H1 (cell line): Measurements from ENCODE around the gene NPS. TPM values are rescaled to one million over a fixed set of nuclear protein-coding genes. Genes with fewer than 3 reads are reported as not detected.

ENCODE experiments used
- CTCF ChIA-PET: fragments of 300-600 bp; sonication (Branson Sonifier 250); formaldehyde crosslinking; loops from one replicate; lab custom pipeline; 2021; ENCODE audit not compliant: partially characterized antibody; lab: Charles Lee
- POLR2A ChIA-PET: fragments of 300-600 bp; sonication (Branson Sonifier 250); formaldehyde crosslinking; loops from one replicate; lab custom pipeline; 2021; ENCODE audit warnings: inconsistent platforms; ENCODE audit not compliant: partially characterized antibody; lab: Charles Lee
- DNase-seq, 2 experiments: peaks; one replicate each; pipeline versions ENCODE4 v3.0.0 to v3.0.0-alpha.2; 2010 to 2022; ENCODE audit warnings: low spot score in 2 of 2, low read depth in 1 of 2, mixed read lengths in 1 of 2
- FAIRE-seq: peaks from 2 replicates; lab custom pipeline; 2011; peaks lifted over from hg19 to GRCh38; lab: Jason Lieb, UNC
- H2AFZ ChIP-seq: 2 replicates; pipeline ENCODE4 v1.8.1; 2012; ENCODE audit warnings: low read length, inconsistent platforms
- H2AK5ac ChIP-seq: 2 replicates; pipeline ENCODE4 v1.6.1; 2013; ENCODE audit warnings: low read depth, low read length
- H2BK120ac ChIP-seq: replicated peaks from 2 replicates; pipeline ENCODE3; 2013; ENCODE audit warnings: low read depth, low read length, inconsistent platforms
- H2BK12ac ChIP-seq: 2 replicates; pipeline ENCODE4 v1.6.1; 2013; ENCODE audit warnings: low read depth, low read length
- H2BK15ac ChIP-seq: 2 replicates; pipeline ENCODE4 v1.6.1; 2013; ENCODE audit warnings: low read length
- H2BK20ac ChIP-seq: 2 replicates; pipeline ENCODE4 v1.6.1; 2013; ENCODE audit warnings: low read length
- H2BK5ac ChIP-seq: 2 replicates; pipeline ENCODE4 v1.6.1; 2013; ENCODE audit warnings: low read depth, low read length
- H3K14ac ChIP-seq: 2 replicates; pipeline ENCODE4 v1.6.1; 2013; ENCODE audit warnings: inconsistent platforms; ENCODE audit not compliant: insufficient read length
- H3K18ac ChIP-seq: 2 replicates; pipeline ENCODE4 v1.6.1; 2013; ENCODE audit warnings: low read length; ENCODE audit errors: extremely low read depth
- H3K23ac ChIP-seq: 2 replicates; pipeline ENCODE4 v1.6.1; 2013; ENCODE audit warnings: inconsistent platforms; ENCODE audit not compliant: insufficient read length
- H3K23me2 ChIP-seq: 2 replicates; pipeline ENCODE4 v1.6.1; 2013; ENCODE audit warnings: low read depth, low read length
- H3K27ac ChIP-seq: 2 replicates; pipeline ENCODE4 v1.6.1; 2011; ENCODE audit warnings: low read depth, low read length, inconsistent platforms
- H3K27me3 ChIP-seq, 4 experiments: replicated peaks in 1 of 4; 1 replicate in 1 of 4; 2 replicates in 3 of 4; pipeline versions ENCODE4 v1.6.1 to v1.8.1; 2011 to 2013; ENCODE audit warnings: low read length in 3 of 4, mild to moderate bottlenecking in 3 of 4, inconsistent platforms in 2 of 4, mixed read lengths in 2 of 4, moderate library complexity in 1 of 4; ENCODE audit not compliant: control insufficient read depth in 3 of 4, insufficient read depth in 3 of 4; ENCODE audit errors: extremely low read depth in 1 of 4
- H3K36me3 ChIP-seq, 4 experiments: 2 replicates each; pipeline versions ENCODE4 v1.6.1 to v1.8.1; 2011 to 2013; ENCODE audit warnings: mild to moderate bottlenecking in 4 of 4, low read length in 3 of 4, moderate library complexity in 2 of 4, control low read depth in 1 of 4, inconsistent platforms in 1 of 4; ENCODE audit not compliant: insufficient read depth in 4 of 4, control insufficient read depth in 2 of 4
- H3K4ac ChIP-seq: replicated peaks from 2 replicates; pipeline ENCODE3; 2013; ENCODE audit warnings: low read length, low read depth, mixed read lengths, inconsistent platforms; ENCODE audit not compliant: insufficient read length
- H3K4me1 ChIP-seq, 4 experiments: replicated peaks in 1 of 4; 1 replicate in 1 of 4; 2 replicates in 3 of 4; pipeline versions ENCODE4 v1.6.1 to v1.8.1; 2011 to 2013; ENCODE audit warnings: low read length in 3 of 4, inconsistent platforms in 2 of 4, mixed read lengths in 1 of 4; ENCODE audit not compliant: insufficient read depth in 4 of 4, control insufficient read depth in 3 of 4
- H3K4me2 ChIP-seq, 2 experiments: 2 replicates each; pipeline versions ENCODE4 v1.6.1 to v1.8.1; 2011 to 2013; ENCODE audit warnings: low read depth in 2 of 2, low read length in 2 of 2, control low read depth in 1 of 2, inconsistent platforms in 1 of 2, mild to moderate bottlenecking in 1 of 2; ENCODE audit not compliant: insufficient read depth in 1 of 2
- H3K4me3 ChIP-seq, 4 experiments: fragments of 200-600, 300-600 bp in 1 of 4; sonication (generic), shearing (Covaris generic), sonication (Bioruptor Twin) in 1 of 4; 2 replicates each; pipeline versions ENCODE4 v1.5.1 to v1.8.1; 2011 to 2016; ENCODE audit warnings: low read length in 4 of 4, low read depth in 3 of 4, control low read depth in 2 of 4, inconsistent platforms in 2 of 4, mild to moderate bottlenecking in 2 of 4, mixed read lengths in 1 of 4, moderate library complexity in 1 of 4; ENCODE audit not compliant: insufficient read depth in 2 of 4; ENCODE audit errors: extremely low read depth in 1 of 4
- H3K56ac ChIP-seq: replicated peaks from 2 replicates; pipeline ENCODE3; 2013; ENCODE audit warnings: low read depth, mild to moderate bottlenecking, mixed read lengths, low read length, inconsistent platforms; ENCODE audit not compliant: insufficient read length
- H3K79me1 ChIP-seq: 2 replicates; pipeline ENCODE4 v1.6.1; 2013; ENCODE audit warnings: low read depth, low read length, control low read depth
- H3K79me2 ChIP-seq, 2 experiments: 2 replicates each; pipeline versions ENCODE4 v1.6.1 to v1.8.1; 2012 to 2013; ENCODE audit warnings: low read length in 2 of 2, mild to moderate bottlenecking in 2 of 2, inconsistent platforms in 1 of 2; ENCODE audit not compliant: insufficient read depth in 2 of 2, control insufficient read depth in 1 of 2
- H3K9ac ChIP-seq, 4 experiments: replicated peaks in 1 of 4; 1 replicate in 1 of 4; 2 replicates in 3 of 4; pipeline versions ENCODE4 v1.6.1 to v1.8.1; 2011 to 2013; ENCODE audit warnings: low read depth in 3 of 4, low read length in 3 of 4, control low read depth in 2 of 4, mild to moderate bottlenecking in 2 of 4, moderate library complexity in 2 of 4, inconsistent platforms in 1 of 4; ENCODE audit errors: extremely low read depth in 1 of 4
- H3K9me3 ChIP-seq, 2 experiments: 2 replicates each; pipeline versions ENCODE4 v1.6.1 to v1.8.1; 2012 to 2013; ENCODE audit warnings: mild to moderate bottlenecking in 2 of 2, moderate library complexity in 2 of 2, control low read depth in 1 of 2, inconsistent platforms in 1 of 2, low read depth in 1 of 2, low read length in 1 of 2, mixed read lengths in 1 of 2; ENCODE audit not compliant: insufficient read depth in 2 of 2
- H4K20me1 ChIP-seq, 2 experiments: replicated peaks in 1 of 2; 2 replicates each; pipeline versions ENCODE3 to v1.8.1; 2011 to 2013; ENCODE audit warnings: inconsistent platforms in 2 of 2, low read length in 2 of 2, mild to moderate bottlenecking in 1 of 2; ENCODE audit not compliant: insufficient read depth in 2 of 2, control insufficient read depth in 1 of 2
- H4K5ac ChIP-seq: 2 replicates; pipeline ENCODE4 v1.6.1; 2013; ENCODE audit warnings: low read length, low read depth, mixed read lengths, inconsistent platforms; ENCODE audit not compliant: insufficient read length
- H4K8ac ChIP-seq: 2 replicates; pipeline ENCODE4 v1.8.0; 2013; ENCODE audit warnings: mild to moderate bottlenecking, moderate library complexity, low read length, inconsistent platforms; ENCODE audit not compliant: insufficient read depth; ENCODE audit errors: extremely low read depth
- H4K91ac ChIP-seq: replicated peaks from 2 replicates; pipeline ENCODE3; 2013; ENCODE audit warnings: low read length, mixed read lengths, inconsistent platforms; ENCODE audit not compliant: insufficient read length
- CHD2 ChIP-seq: IDR thresholded peaks from 2 replicates; pipeline ENCODE4 v1.6.1; 2012; ENCODE audit warnings: low read length, improper control_type of control experiment
- CTCF ChIP-seq, 3 experiments: IDR thresholded peaks; 1 replicate in 2 of 3; 2 replicates in 1 of 3; pipeline versions ENCODE4 v1.5.1 to v1.6.1; 2011; ENCODE audit warnings: low read length in 3 of 3, mild to moderate bottlenecking in 3 of 3, inconsistent platforms in 2 of 3, low read depth in 1 of 3, moderate library complexity in 1 of 3; ENCODE audit not compliant: insufficient read depth in 1 of 3; ENCODE audit errors: control extremely low read depth in 1 of 3
- JUND ChIP-seq: IDR thresholded peaks from 2 replicates; pipeline ENCODE4 v1.6.1; 2011; ENCODE audit warnings: mild to moderate bottlenecking, improper control_type of control experiment, low read length
- NANOG ChIP-seq: IDR thresholded peaks from 2 replicates; pipeline ENCODE4 v1.6.1; 2011; ENCODE audit warnings: low read length, low read depth, mild to moderate bottlenecking, inconsistent platforms; ENCODE audit not compliant: insufficient read depth, poor library complexity, severe bottlenecking
- RNF2 ChIP-seq: fragments of 200-900, 300-1000 bp; sonication (generic); IDR thresholded peaks from 2 replicates; pipeline ENCODE4 v1.7.1; 2016; ENCODE audit warnings: borderline replicate concordance, low read depth, mild to moderate bottlenecking, antibody characterized with exemption, low read length; ENCODE audit not compliant: poor library complexity, severe bottlenecking; ENCODE audit errors: missing control alignments
- RXRA ChIP-seq: IDR thresholded peaks from 2 replicates; pipeline ENCODE4 v1.6.1; 2011; ENCODE audit warnings: low read depth, mild to moderate bottlenecking, low read length, moderate library complexity; ENCODE audit not compliant: insufficient read depth
- SAP30 ChIP-seq: fragments of 300-600 bp; sonication (generic); IDR thresholded peaks from 2 replicates; pipeline ENCODE4 v1.7.1; 2012; ENCODE audit warnings: low read length, moderate library complexity, mild to moderate bottlenecking, inconsistent platforms; ENCODE audit not compliant: insufficient read depth, insufficient replicate concordance
- SIX5 ChIP-seq: IDR thresholded peaks from 2 replicates; pipeline ENCODE4 v1.6.1; 2011; ENCODE audit warnings: mild to moderate bottlenecking, low read depth, low read length
- SRF ChIP-seq: IDR thresholded peaks from 2 replicates; pipeline ENCODE4 v1.6.1; 2011; ENCODE audit warnings: mild to moderate bottlenecking, low read depth, low read length, moderate library complexity
- TBP ChIP-seq: IDR thresholded peaks from 2 replicates; pipeline ENCODE4 v1.6.1; 2011; ENCODE audit warnings: low read depth, low read length, improper control_type of control experiment
- WGBS, 2 experiments: shearing (Covaris generic) in 1 of 2; methylation state at CpG; one replicate each; pipeline versions ENCODE4 v1.1.6 to v1.1.7; 2013 to 2015; ENCODE audit warnings: low lambda C conversion rate in 2 of 2, mixed read lengths in 2 of 2, inconsistent platforms in 1 of 2, low coverage in 1 of 2, missing lambda C conversion rate in 1 of 2; ENCODE audit not compliant: insufficient replicate concordance in 2 of 2, insufficient coverage in 1 of 2, insufficient read length in 1 of 2; ENCODE audit errors: extremely low coverage in 1 of 2, missing lambda C conversion rate in 1 of 2; 5-methylcytosine and 5-hydroxymethylcytosine counted together
- polyA plus RNA-seq, 7 experiments: library from polyadenylated mRNA; depleted of rRNA in 3 of 7; stranded (reverse) in 5 of 7; unstranded in 2 of 7; fragments of >200 nt in 5 of 7; fragments of 200-250 nt in 2 of 7; gene quantifications; 1 replicate in 5 of 7; 2 replicates in 1 of 7; 4 replicates in 1 of 7; pipeline versions ENCODE4 v1.2.1 to v1.2.3, GENCODE V29; 2011 to 2013; ENCODE audit warnings: missing spikeins in 2 of 7, mixed read lengths in 2 of 7
- total RNA-seq: library from RNA; stranded (reverse); fragmentation: NEBNext Ultra II Directional; extraction: Animal tissue kit (Norgen Biotek cat#: 25700); gene quantifications from 2 replicates; pipeline ENCODE4 v1.2.1, GENCODE V29; 2021

NPS gene
- total and polyA plus RNA-seq, 2 of the 8 experiments (the other 6 are each of a cell fraction or from before 2014, with no cell fraction given) = not detected

- Histone ChIP-seq H3K27ac (no peak overlapping the region), H2BK12ac (no peak overlapping the region), H2BK20ac (no peak overlapping the region), H3K23me2 (no peaks in the 10 kb centered on the region), H3K79me1 (no peaks in the 10 kb centered on the region), H2BK120ac (no peak overlapping the region), H3K4me3 (no peak overlapping the region), H3K23ac (no peak overlapping the region), H2BK15ac (no peak overlapping the region), H3K18ac (no peak overlapping the region), H3K27me3 (no peaks in the 10 kb centered on the region), H2AFZ (0 out of 2 replicates have a peak overlapping the region, but pooled peaks have one; percentile 39), H4K20me1 (no peaks in the 10 kb centered on the region), H2BK5ac (no peak overlapping the region), H4K5ac (no peak overlapping the region), H4K91ac (no peak overlapping the region), H3K36me3 (no peaks in the 10 kb centered on the region), H3K79me2 (no peaks in the 10 kb centered on the region), H3K4me1 (0 out of 7 replicates have a peak, but pooled peaks cover 0 to 3% (median 0%) of the 10 kb centered on the region in 4 experiments), H2AK5ac (no peak overlapping the region), H3K56ac (no peak overlapping the region), H4K8ac (no peak overlapping the region), H3K4me2 (no peak overlapping the region), H3K9me3 (no peaks in the 10 kb centered on the region), H3K4ac (no peak overlapping the region), H3K14ac (no peak overlapping the region), H3K9ac (no peak overlapping the region)
- TF ChIP-seq RNF2 = no peak
- TF ChIP-seq SRF = no peak
- TF ChIP-seq SIX5 = no peak
- TF ChIP-seq RXRA = no peak
- no peak for TF ChIP-seq CHD2
- TF ChIP-seq JUND = no peak
- TF ChIP-seq CTCF (IDR thresholded peaks at IDR 0.05; ENCODE audit: control extremely low read depth in 1 of 3, insufficient read depth in 1 of 3, low read depth in 1 of 3, low read length in 3 of 3) = no peak
- no peak for TF ChIP-seq NANOG
- no peak for TF ChIP-seq SAP30
- no peak for TF ChIP-seq TBP
- ChIA-PET CTCF (no interaction called here), POLR2A (no interaction called here)
- DNase-seq (no peak), FAIRE-seq (no peak)
- WGBS, 2 experiments = 88% methylated on average over 8 of the region's 8 CpGs; no CpG with 5 or more reads in 1 of the 2 experiments
Observed at GRCh38 chr10:127527891-127528290, 21.2 kb upstream of the NPS start.
